Karpas-422 (cell line): Measurements from ENCODE around the gene CKAP5. TPM values are rescaled to one million over a fixed set of nuclear protein-coding genes. Genes with fewer than 3 reads are reported as not detected.

Experiments
- DNase-seq: peaks from one replicate; pipeline ENCODE4 v3.0.0-alpha.2; 2015
- H2AFZ ChIP-seq: fragments of 200-600 bp; sonication (generic); 2 replicates; pipeline ENCODE4 v1.6.1; 2014; ENCODE audit warnings: antibody characterized with exemption, low read length, mixed read lengths
- H3K27ac ChIP-seq: fragments of 200-600 bp; sonication (generic); 2 replicates; pipeline ENCODE4 v1.5.1; 2014; ENCODE audit warnings: mild to moderate bottlenecking, low read length, moderate library complexity
- H3K27me3 ChIP-seq: fragments of 200-600 bp; sonication (generic); 2 replicates; pipeline ENCODE4 v1.6.1; 2014; ENCODE audit warnings: low read length, mixed read lengths
- H3K36me3 ChIP-seq: fragments of 200-600 bp; sonication (generic); 2 replicates; pipeline ENCODE4 v1.6.1; 2014; ENCODE audit warnings: low read length, mixed read lengths; ENCODE audit not compliant: insufficient read depth
- H3K4me1 ChIP-seq: fragments of 200-600 bp; sonication (generic); 2 replicates; pipeline ENCODE4 v1.6.1; 2014; ENCODE audit warnings: mild to moderate bottlenecking, low read length, mixed read lengths
- H3K4me2 ChIP-seq: fragments of 200-600 bp; sonication (generic); 2 replicates; pipeline ENCODE4 v1.6.1; 2014; ENCODE audit warnings: low read length, low read depth, mild to moderate bottlenecking; ENCODE audit not compliant: poor library complexity, severe bottlenecking
- H3K4me3 ChIP-seq: fragments of 200-600 bp; sonication (generic); 2 replicates; pipeline ENCODE4 v1.5.1; 2014; ENCODE audit warnings: mild to moderate bottlenecking, antibody characterized with exemption, low read length, mixed read lengths
- H3K79me2 ChIP-seq: fragments of 200-600 bp; sonication (generic); 2 replicates; pipeline ENCODE4 v1.6.1; 2014; ENCODE audit warnings: mild to moderate bottlenecking, low read length, mixed read lengths
- H3K9ac ChIP-seq: fragments of 200-600 bp; sonication (generic); 2 replicates; pipeline ENCODE4 v1.6.0; 2014; ENCODE audit warnings: low read length
- H3K9me2 ChIP-seq: fragments of 200-600 bp; sonication (generic), shearing (Covaris generic); replicated peaks from 2 replicates; pipeline ENCODE4 v1.6.0; 2014; ENCODE audit warnings: mild to moderate bottlenecking, low read length, moderate library complexity; ENCODE audit not compliant: insufficient read depth
- H3K9me3 ChIP-seq: fragments of 300-700, 200-600 bp; sonication (generic); 2 replicates; pipeline ENCODE4 v1.6.1; 2014; ENCODE audit warnings: low read length, mixed read lengths
- H4K20me1 ChIP-seq: fragments of 200-600 bp; sonication (generic); 2 replicates; pipeline ENCODE4 v1.6.1; 2014; ENCODE audit warnings: mild to moderate bottlenecking, antibody characterized with exemption, low read length, low read depth; ENCODE audit not compliant: insufficient read depth
- total RNA-seq: library from RNA; depleted of rRNA; stranded (reverse); fragments of >200 nt; shearing (Covaris generic); gene quantifications from 2 replicates; pipeline ENCODE4 v1.2.3, GENCODE V29; 2014; ENCODE audit warnings: low replicate concordance; rRNA removed

Gene CKAP5
- 70.0 and 82.2 TPM in 2 replicates for total RNA-seq

DNA sequence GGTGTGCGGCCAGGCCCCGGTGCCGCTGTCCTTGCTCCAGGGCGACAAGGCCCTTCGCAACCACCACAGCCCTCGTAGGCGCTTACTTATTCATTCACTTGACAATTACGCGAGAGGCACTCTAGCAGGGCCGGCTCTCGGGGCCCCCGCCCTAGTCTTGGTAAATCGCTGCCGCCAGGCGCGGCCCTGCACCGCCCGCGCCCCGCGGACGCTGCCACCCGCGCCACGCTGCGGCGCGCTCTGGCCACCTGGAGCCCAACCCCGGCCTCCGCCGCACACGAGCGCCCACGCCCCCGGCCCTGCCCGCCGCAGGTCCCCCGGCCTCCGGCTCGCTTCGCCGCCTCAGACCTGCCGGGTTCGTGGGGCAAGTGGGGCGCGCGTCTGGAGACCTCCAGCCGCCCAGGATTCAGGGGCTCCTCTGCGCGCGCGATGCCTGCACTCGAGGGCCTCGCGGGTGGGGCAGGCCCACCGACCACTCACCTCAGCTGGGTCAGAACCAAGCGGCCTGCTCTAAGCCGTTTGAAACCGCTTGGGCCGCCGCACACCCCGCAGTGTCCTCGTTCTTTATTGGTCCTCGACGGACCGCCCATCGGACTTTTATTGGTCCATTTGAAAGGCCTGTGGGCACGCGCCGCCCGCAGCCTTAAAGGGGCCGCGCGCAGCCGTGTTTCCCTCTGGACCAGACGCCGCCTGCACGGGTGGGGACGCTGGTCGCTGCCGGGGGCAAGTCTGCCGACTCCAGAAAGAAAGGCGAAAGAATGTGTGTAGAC, at the start of gene CKAP5:
TSS of gene CKAP5 (minus strand) at position 541 of the 770 bp plus-strand sequence. CDS start 25,049 bp downstream, outside the sequence.
- Histone ChIP-seq H3K4me1 (peaks cover 18% of the 10 kb centered on the region), H3K79me2 (peaks cover 51% of the 10 kb centered on the region)

DNA sequence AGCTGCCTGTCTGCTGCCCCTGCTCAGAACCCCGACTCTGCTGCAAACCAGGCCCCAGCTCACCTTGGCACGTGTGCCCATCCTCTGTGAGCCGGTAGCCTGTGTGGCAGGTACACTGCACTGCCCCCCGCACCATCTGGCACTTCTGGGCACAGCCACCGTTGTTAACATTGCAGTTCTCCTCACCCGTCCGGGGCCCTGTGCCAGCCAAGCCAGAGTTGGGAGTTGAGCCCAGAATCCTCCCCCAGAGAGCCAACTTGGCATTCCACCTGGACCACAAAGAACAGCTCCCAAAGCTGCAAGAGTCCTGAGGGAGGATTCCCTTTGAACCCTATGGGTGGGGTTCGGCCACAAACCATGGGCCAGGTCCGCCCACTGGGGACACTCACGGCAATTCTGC, 49.7 kb upstream of the CKAP5 start:
- no peak for DNase-seq
- H3K9ac ChIP-seq: no peak overlapping the region
- H3K9me2 ChIP-seq: no peaks in the 10 kb centered on the region
- no peak overlapping the region for H2AFZ ChIP-seq
- H3K36me3 ChIP-seq: no peaks in the 10 kb centered on the region
- no peaks in the 10 kb centered on the region for H4K20me1 ChIP-seq
- no peaks in the 10 kb centered on the region for H3K79me2 ChIP-seq
- no peaks in the 10 kb centered on the region for H3K9me3 ChIP-seq
- no peaks in the 10 kb centered on the region for H3K27me3 ChIP-seq
- H3K4me3 ChIP-seq: no peak overlapping the region
- no peaks in the 10 kb centered on the region for H3K4me1 ChIP-seq
- no peak overlapping the region for H3K4me2 ChIP-seq
- H3K27ac ChIP-seq: no peak overlapping the region

More for the DNA sequence above, at the start of gene CKAP5:
- peak within 1 kb of the TSS; percentile 83; the same call in 1 of the 2 replicates for H2AFZ ChIP-seq
- H3K9me3 ChIP-seq: no peaks in the 10 kb centered on the region
- peak within 1 kb of the TSS; percentile 91 for H3K4me3 ChIP-seq
- peaks cover 5% of the 10 kb centered on the region; the same call in 1 of the 2 replicates for H3K36me3 ChIP-seq
- peak within 1 kb of the TSS; percentile 98 for H3K4me2 ChIP-seq
- no peaks in the 10 kb centered on the region for H3K27me3 ChIP-seq
- DNase-seq: peak; percentile 96
- no peaks in the 10 kb centered on the region for H3K9me2 ChIP-seq
- peak within 1 kb of the TSS; percentile 90 for H3K9ac ChIP-seq
- H3K27ac ChIP-seq: peak within 1 kb of the TSS; percentile 69
- peaks cover 17% of the 10 kb centered on the region for H4K20me1 ChIP-seq

DNA sequence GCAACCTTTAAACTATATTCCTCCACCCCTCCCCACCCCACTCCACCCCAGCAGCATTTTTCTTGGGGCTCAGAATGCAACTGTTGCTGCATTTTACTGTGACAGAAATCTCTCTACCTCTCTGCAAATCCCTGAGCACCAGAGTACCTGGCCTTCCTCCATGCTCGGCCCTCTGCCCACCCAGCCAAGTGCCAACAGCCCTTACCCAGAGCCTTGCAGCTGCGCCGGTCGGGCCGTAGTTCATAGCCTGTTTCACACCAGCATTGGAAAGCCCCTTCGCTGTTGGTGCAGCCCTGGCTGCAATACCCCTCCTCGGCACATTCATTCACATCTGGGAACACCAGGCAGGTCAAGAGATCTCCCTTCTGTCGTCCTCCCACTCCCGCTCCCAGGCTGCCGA, 48.9 kb upstream of the CKAP5 start:
- no peak overlapping the region for H2AFZ ChIP-seq
- H3K4me2 ChIP-seq: no peak overlapping the region
- H3K9me3 ChIP-seq: no peaks in the 10 kb centered on the region
- H3K27ac ChIP-seq: no peak overlapping the region
- no peak overlapping the region for H3K4me3 ChIP-seq
- no peak overlapping the region for H3K9ac ChIP-seq
- H3K36me3 ChIP-seq: no peaks in the 10 kb centered on the region
- H3K4me1 ChIP-seq: no peaks in the 10 kb centered on the region
- H4K20me1 ChIP-seq: no peaks in the 10 kb centered on the region
- no peak for DNase-seq
- no peaks in the 10 kb centered on the region for H3K27me3 ChIP-seq
- no peaks in the 10 kb centered on the region for H3K9me2 ChIP-seq
- no peaks in the 10 kb centered on the region for H3K79me2 ChIP-seq

DNA sequence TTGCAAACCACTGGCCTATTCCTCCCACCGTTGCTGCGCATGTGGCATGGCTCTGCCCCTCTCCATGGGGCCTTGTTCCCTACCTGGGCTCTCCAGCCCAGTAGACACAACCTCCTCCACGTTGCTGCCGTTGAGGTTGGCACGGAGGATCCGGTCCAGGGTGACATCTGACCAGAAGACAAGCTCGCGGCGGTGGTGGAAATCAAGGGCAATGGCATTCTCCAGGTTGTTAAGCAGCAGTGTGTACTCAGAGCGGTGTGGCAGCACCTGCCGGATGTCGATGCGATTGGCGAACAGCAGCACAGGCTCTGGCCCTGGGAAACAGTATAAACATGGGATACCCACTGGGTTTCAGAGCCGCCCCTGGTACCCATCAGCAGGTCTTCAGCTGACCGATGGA, 48.4 kb upstream of the CKAP5 start:
- Histone ChIP-seq H3K36me3 (no peaks in the 10 kb centered on the region), H4K20me1 (no peaks in the 10 kb centered on the region), H3K79me2 (no peaks in the 10 kb centered on the region), H3K4me3 (no peak overlapping the region), H3K27ac (no peak overlapping the region), H3K27me3 (no peaks in the 10 kb centered on the region), H3K9ac (no peak overlapping the region), H3K9me3 (no peaks in the 10 kb centered on the region), H3K4me2 (no peak overlapping the region), H2AFZ (no peak overlapping the region), H3K4me1 (peaks cover 3% of the 10 kb centered on the region; the same call in 1 of the 2 replicates), H3K9me2 (no peaks in the 10 kb centered on the region)
- DNase-seq: no peak

DNA sequence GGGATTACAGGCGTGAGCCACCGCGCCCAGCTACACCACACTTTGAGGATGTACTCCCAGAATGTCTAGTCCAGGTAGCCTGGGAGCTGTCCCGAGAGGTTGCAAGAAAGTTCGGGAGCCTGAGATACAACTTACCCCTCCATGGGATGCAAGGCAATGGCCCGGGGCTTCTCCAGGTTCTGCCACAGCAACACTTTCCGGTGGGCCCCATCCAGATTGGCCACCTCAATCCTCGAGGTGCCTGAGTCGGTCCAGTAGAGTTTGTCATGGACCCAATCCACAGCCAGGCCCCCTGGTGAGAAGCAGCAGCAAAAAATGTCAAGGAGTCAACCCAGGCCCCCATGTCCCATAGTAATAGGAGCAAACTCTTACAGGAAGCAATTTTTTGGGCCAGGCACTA, 46.8 kb upstream of the CKAP5 start:
- Histone ChIP-seq H3K9me3 (no peaks in the 10 kb centered on the region), H3K79me2 (no peaks in the 10 kb centered on the region), H3K36me3 (no peaks in the 10 kb centered on the region), H3K4me1 (peaks cover 6% of the 10 kb centered on the region; the same call in 1 of the 2 replicates), H3K4me3 (no peak overlapping the region), H3K27ac (no peak overlapping the region), H2AFZ (no peak overlapping the region), H3K4me2 (no peak overlapping the region), H3K9me2 (no peaks in the 10 kb centered on the region), H3K27me3 (no peaks in the 10 kb centered on the region), H3K9ac (no peak overlapping the region), H4K20me1 (no peaks in the 10 kb centered on the region)
- DNase-seq: no peak

DNA sequence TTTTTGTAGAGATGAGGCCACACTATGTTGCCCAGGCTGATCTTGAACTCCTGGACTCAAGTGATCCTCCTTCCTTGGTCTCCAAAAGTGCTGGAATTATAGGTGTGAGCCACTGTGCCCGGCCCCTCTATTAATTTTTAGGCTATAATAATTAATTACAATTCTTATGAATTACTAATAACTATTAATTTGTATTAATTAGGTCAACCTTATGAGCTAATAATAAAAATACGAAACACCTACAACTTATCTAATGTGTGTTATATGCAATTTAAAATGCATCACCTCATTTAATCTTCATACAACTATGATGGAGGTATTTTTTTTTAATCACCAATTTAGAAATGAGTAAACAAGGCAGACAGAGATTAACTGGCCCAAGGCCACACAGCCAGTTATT, 46.0 kb upstream of the CKAP5 start:
- H4K20me1 ChIP-seq: no peaks in the 10 kb centered on the region
- DNase-seq: no peak
- no peak overlapping the region for H3K4me3 ChIP-seq
- no peak overlapping the region for H3K9ac ChIP-seq
- no peaks in the 10 kb centered on the region for H3K9me2 ChIP-seq
- no peaks in the 10 kb centered on the region for H3K79me2 ChIP-seq
- H3K9me3 ChIP-seq: no peaks in the 10 kb centered on the region
- H3K4me2 ChIP-seq: no peak overlapping the region
- H3K27me3 ChIP-seq: no peaks in the 10 kb centered on the region
- H3K36me3 ChIP-seq: no peaks in the 10 kb centered on the region
- no peak overlapping the region for H3K27ac ChIP-seq
- no peak overlapping the region for H2AFZ ChIP-seq
- H3K4me1 ChIP-seq: peaks cover 6% of the 10 kb centered on the region; the same call in 1 of the 2 replicates

DNA sequence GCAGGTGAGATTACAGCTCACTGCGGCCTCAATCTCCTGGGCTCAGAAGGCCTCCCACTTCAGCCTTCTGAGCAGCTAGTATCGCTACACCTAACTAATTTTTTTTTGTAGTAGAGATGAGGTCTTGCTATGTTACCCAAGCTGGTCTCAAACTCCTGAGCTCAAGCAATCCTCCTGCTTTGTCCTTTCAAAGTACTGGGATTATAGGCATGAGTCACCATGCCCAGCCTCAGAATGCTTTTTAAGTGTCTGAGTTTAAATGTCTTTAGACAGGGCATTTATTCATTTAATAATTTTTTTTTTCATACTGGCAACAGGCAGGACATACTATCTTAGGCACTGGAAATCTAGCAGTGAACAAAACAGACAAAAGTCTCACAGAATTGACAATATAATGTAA, 44.6 kb upstream of the CKAP5 start:
- H3K4me2 ChIP-seq: no peak overlapping the region
- H3K36me3 ChIP-seq: no peaks in the 10 kb centered on the region
- H3K4me3 ChIP-seq: no peak overlapping the region
- no peaks in the 10 kb centered on the region for H3K9me3 ChIP-seq
- H3K27ac ChIP-seq: no peak overlapping the region
- no peak overlapping the region for H3K9ac ChIP-seq
- peaks cover 6% of the 10 kb centered on the region; the same call in 1 of the 2 replicates for H3K4me1 ChIP-seq
- no peaks in the 10 kb centered on the region for H3K27me3 ChIP-seq
- H4K20me1 ChIP-seq: no peaks in the 10 kb centered on the region
- H3K9me2 ChIP-seq: no peaks in the 10 kb centered on the region
- no peak overlapping the region for H2AFZ ChIP-seq
- no peak for DNase-seq
- no peaks in the 10 kb centered on the region for H3K79me2 ChIP-seq

DNA sequence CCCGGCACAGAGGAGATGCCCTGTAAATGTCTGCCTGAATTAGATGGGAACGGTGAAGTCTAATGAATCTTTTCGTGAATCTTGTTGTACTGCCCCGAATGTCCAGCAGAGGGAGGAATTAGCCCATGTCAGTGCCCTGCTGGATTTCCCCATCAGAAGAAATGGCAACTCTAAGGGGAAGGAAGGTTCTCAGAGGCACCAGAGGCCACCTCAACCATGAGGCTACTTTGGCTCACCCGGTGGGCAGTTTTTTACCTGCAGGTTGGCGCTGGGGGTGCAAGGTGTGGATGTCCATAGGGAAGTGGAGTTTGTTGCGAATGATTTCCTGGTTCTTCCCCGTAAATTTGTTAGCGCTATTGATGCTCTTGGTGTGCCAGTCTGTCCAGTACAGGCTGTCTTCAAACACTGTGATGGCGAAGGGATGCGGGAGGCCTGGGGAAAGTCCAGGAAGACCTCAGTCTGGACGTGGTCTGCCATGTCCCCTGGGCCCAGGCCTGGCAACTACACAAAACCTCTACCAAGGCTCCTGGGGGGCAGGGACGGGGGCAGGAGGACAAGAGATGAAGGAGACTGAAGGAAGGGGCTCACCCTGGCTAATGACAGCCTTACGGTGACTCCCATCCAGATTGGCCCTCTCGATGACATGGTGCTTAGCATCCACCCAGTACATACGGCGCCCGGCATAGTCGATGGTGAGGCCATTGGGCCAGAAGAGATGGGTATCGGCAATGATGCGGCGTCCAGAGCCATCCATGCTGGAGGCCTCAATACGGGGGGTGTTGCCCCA, 43.8 kb upstream of the CKAP5 start:
- H2AFZ ChIP-seq: 0 out of 2 replicates have a peak overlapping the region, but pooled peaks have one; percentile 43
- H4K20me1 ChIP-seq: no peaks in the 10 kb centered on the region
- peaks cover 6% of the 10 kb centered on the region; the same call in 1 of the 2 replicates for H3K4me1 ChIP-seq
- no peaks in the 10 kb centered on the region for H3K79me2 ChIP-seq
- H3K9ac ChIP-seq: no peak overlapping the region
- H3K9me2 ChIP-seq: no peaks in the 10 kb centered on the region
- no peak overlapping the region for H3K27ac ChIP-seq
- peak; percentile 93 for DNase-seq
- H3K4me3 ChIP-seq: no peak overlapping the region
- H3K27me3 ChIP-seq: no peaks in the 10 kb centered on the region
- no peaks in the 10 kb centered on the region for H3K9me3 ChIP-seq
- H3K4me2 ChIP-seq: no peak overlapping the region
- H3K36me3 ChIP-seq: no peaks in the 10 kb centered on the region
